ENCODE data around the gene USE1.

DNA sequence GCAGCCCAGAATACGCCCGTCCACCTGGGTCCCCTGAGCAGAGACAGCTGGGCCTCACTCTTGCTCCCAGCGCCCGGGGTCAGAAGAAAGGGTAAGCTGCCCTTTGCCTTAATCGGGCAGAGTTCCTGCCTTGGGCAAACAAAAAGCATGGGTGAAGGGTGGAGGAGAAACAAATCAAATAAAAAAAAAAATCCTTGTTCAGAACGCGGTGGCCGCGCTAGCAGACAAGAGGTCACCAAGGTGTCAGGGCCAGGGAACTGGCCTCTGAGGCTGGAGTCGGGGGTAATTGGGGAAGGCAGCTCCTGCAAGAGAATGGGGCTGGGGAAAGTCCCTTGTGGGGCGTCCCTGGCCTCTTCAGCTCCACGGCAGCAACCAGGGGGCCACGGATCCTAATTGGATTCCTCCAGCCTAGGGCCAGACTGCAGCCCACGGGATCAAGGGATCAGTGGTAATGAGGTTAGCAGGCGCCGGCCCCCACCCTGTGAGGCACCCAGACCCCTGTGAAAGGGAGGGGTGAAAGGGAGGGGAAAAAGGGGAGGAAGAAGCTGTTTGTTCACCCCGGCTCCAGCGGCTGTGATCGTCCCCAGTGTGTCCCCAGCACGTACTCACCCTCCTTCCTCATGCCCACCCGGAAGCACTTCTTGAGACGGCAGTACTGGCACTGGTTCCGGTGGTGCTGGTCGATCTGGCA is 25.1 kb downstream of the USE1 start:
- TF ChIP-seq YY1 (IDR thresholded peaks at IDR 0.05; ENCODE audit: borderline replicate concordance in 1 of 3, control insufficient read depth in 1 of 3, extremely low read depth in 1 of 3, insufficient read depth in 3 of 3, insufficient read length in 1 of 3, insufficient replicate concordance in 2 of 3, low read depth in 1 of 3, low read length in 2 of 3) (no peak), POLR2AphosphoS5 (IDR thresholded peaks at IDR 0.05; ENCODE audit: control insufficient read depth, insufficient read depth, low read depth, low read length) (no peak), JUNB (CRISPR knock-in tag; conservative IDR thresholded peaks at IDR 0.05) (no peak), SMAD3 (CRISPR knock-in tag; conservative IDR thresholded peaks at IDR 0.05) (no peak), CBFB (CRISPR knock-in tag; IDR thresholded peaks at IDR 0.05) (no peak), RUNX1 (IDR thresholded peaks at IDR 0.05; ENCODE audit: low read depth) (no peak), NFATC3 (IDR thresholded peaks at IDR 0.05) (no peak), NBN (IDR thresholded peaks at IDR 0.05; ENCODE audit: low read depth) (no peak), TAF1 (IDR thresholded peaks at IDR 0.05; ENCODE audit: control insufficient read depth, extremely low read depth, insufficient read depth, low read length, severe bottlenecking) (no peak), ZNF23 (CRISPR knock-in tag; IDR thresholded peaks at IDR 0.05) (no peak), ETV6 (IDR thresholded peaks at IDR 0.05; ENCODE audit: borderline replicate concordance in 1 of 2, low read depth in 2 of 2, low read length in 1 of 2) (no peak), ETV6 (CRISPR knock-in tag; IDR thresholded peaks at IDR 0.05; ENCODE audit: borderline replicate concordance) (no peak), ZBTB7A (IDR thresholded peaks at IDR 0.05; ENCODE audit: borderline replicate concordance, control insufficient read depth, low read depth, low read length) (no peak), TGIF2 (CRISPR knock-in tag; IDR thresholded peaks at IDR 0.05) (no peak)
- TF ChIP-seq, protein P1, sequence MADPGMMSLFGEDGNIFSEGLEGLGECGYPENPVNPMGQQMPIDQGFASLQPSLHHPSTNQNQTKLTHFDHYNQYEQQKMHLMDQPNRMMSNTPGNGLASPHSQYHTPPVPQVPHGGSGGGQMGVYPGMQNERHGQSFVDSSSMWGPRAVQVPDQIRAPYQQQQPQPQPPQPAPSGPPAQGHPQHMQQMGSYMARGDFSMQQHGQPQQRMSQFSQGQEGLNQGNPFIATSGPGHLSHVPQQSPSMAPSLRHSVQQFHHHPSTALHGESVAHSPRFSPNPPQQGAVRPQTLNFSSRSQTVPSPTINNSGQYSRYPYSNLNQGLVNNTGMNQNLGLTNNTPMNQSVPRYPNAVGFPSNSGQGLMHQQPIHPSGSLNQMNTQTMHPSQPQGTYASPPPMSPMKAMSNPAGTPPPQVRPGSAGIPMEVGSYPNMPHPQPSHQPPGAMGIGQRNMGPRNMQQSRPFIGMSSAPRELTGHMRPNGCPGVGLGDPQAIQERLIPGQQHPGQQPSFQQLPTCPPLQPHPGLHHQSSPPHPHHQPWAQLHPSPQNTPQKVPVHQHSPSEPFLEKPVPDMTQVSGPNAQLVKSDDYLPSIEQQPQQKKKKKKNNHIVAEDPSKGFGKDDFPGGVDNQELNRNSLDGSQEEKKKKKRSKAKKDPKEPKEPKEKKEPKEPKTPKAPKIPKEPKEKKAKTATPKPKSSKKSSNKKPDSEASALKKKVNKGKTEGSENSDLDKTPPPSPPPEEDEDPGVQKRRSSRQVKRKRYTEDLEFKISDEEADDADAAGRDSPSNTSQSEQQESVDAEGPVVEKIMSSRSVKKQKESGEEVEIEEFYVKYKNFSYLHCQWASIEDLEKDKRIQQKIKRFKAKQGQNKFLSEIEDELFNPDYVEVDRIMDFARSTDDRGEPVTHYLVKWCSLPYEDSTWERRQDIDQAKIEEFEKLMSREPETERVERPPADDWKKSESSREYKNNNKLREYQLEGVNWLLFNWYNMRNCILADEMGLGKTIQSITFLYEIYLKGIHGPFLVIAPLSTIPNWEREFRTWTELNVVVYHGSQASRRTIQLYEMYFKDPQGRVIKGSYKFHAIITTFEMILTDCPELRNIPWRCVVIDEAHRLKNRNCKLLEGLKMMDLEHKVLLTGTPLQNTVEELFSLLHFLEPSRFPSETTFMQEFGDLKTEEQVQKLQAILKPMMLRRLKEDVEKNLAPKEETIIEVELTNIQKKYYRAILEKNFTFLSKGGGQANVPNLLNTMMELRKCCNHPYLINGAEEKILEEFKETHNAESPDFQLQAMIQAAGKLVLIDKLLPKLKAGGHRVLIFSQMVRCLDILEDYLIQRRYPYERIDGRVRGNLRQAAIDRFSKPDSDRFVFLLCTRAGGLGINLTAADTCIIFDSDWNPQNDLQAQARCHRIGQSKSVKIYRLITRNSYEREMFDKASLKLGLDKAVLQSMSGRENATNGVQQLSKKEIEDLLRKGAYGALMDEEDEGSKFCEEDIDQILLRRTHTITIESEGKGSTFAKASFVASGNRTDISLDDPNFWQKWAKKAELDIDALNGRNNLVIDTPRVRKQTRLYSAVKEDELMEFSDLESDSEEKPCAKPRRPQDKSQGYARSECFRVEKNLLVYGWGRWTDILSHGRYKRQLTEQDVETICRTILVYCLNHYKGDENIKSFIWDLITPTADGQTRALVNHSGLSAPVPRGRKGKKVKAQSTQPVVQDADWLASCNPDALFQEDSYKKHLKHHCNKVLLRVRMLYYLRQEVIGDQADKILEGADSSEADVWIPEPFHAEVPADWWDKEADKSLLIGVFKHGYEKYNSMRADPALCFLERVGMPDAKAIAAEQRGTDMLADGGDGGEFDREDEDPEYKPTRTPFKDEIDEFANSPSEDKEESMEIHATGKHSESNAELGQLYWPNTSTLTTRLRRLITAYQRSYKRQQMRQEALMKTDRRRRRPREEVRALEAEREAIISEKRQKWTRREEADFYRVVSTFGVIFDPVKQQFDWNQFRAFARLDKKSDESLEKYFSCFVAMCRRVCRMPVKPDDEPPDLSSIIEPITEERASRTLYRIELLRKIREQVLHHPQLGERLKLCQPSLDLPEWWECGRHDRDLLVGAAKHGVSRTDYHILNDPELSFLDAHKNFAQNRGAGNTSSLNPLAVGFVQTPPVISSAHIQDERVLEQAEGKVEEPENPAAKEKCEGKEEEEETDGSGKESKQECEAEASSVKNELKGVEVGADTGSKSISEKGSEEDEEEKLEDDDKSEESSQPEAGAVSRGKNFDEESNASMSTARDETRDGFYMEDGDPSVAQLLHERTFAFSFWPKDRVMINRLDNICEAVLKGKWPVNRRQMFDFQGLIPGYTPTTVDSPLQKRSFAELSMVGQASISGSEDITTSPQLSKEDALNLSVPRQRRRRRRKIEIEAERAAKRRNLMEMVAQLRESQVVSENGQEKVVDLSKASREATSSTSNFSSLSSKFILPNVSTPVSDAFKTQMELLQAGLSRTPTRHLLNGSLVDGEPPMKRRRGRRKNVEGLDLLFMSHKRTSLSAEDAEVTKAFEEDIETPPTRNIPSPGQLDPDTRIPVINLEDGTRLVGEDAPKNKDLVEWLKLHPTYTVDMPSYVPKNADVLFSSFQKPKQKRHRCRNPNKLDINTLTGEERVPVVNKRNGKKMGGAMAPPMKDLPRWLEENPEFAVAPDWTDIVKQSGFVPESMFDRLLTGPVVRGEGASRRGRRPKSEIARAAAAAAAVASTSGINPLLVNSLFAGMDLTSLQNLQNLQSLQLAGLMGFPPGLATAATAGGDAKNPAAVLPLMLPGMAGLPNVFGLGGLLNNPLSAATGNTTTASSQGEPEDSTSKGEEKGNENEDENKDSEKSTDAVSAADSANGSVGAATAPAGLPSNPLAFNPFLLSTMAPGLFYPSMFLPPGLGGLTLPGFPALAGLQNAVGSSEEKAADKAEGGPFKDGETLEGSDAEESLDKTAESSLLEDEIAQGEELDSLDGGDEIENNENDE (IDR thresholded peaks at IDR 0.05; ENCODE audit: low read depth, low read length): no peak

Data from K562 (cell line).